Thymus (tissue), 11 donors: ENCODE data around the gene INF2. TPM values are rescaled to one million over a fixed set of nuclear protein-coding genes. Genes with fewer than 3 reads are reported as not detected.
"Not testable (repeated sequence)": the region's sequence is repeated elsewhere in the genome, so short reads cannot be mapped to it uniquely, and the experiment has no call there.

Source experiments
- DNase-seq, 9 donors: peaks; one replicate each; pipeline ENCODE4 v3.0.0-alpha.2; 2013; ENCODE audit warnings: low spot score in 9 of 9, low read depth in 6 of 9, missing footprints in 1 of 9
- H3K27ac ChIP-seq, 2 donors: one replicate each; pipeline ENCODE4 v1.5.1; 2013; ENCODE audit warnings: control low read depth in 1 of 2, low read depth in 1 of 2, low read length in 1 of 2, mild to moderate bottlenecking in 1 of 2, moderate library complexity in 1 of 2
- H3K27me3 ChIP-seq, 2 donors: one replicate each; pipeline ENCODE4 v1.5.1; 2013; ENCODE audit warnings: low read length in 1 of 2; ENCODE audit not compliant: control insufficient read depth in 2 of 2, insufficient read depth in 1 of 2
- H3K36me3 ChIP-seq, 2 donors: one replicate each; pipeline ENCODE4 v1.5.1; 2013; ENCODE audit warnings: low read length in 1 of 2, mild to moderate bottlenecking in 1 of 2, moderate library complexity in 1 of 2; ENCODE audit not compliant: control insufficient read depth in 2 of 2, insufficient read depth in 2 of 2
- H3K4me1 ChIP-seq, 2 donors: one replicate each; pipeline ENCODE4 v1.5.1; 2013; ENCODE audit warnings: low read length in 2 of 2; ENCODE audit not compliant: control insufficient read depth in 2 of 2, insufficient read depth in 2 of 2
- H3K4me3 ChIP-seq, 2 donors: one replicate each; pipeline ENCODE4 v1.5.1; 2013; ENCODE audit warnings: low read length in 2 of 2, control low read depth in 1 of 2, mild to moderate bottlenecking in 1 of 2
- H3K9me3 ChIP-seq, 2 donors: one replicate each; pipeline ENCODE4 v1.5.1; 2013; ENCODE audit warnings: low read length in 1 of 2, mild to moderate bottlenecking in 1 of 2; ENCODE audit not compliant: control insufficient read depth in 2 of 2, insufficient read depth in 1 of 2
- WGBS: extraction: QIAGEN DNeasy Blood & Tissue Kit; methylation state at CpG from one replicate; pipeline ENCODE4 v1.1.7; 2013; 5-methylcytosine and 5-hydroxymethylcytosine counted together
- polyA plus RNA-seq: library from polyadenylated mRNA; stranded (reverse); fragments of 200-250 nt; gene quantifications from one replicate; pipeline ENCODE4 v1.2.3, GENCODE V29; 2013
- total RNA-seq: library from RNA; stranded (reverse); fragments of 120-200 nt; gene quantifications from one replicate; pipeline ENCODE4 v1.2.4, GENCODE V29; 2013
- donor health status: healthy.

INF2 gene
- total and polyA plus RNA-seq, 2 donors = 8.7 to 57.9 TPM

GRCh38 chr14:104725772-104726548 lies 36.5 kb downstream of the INF2 start:
- no peak for DNase-seq

GRCh38 chr14:104726600-104727451 lies 37.4 kb downstream of the INF2 start:
- Histone ChIP-seq H3K27me3 (peaks cover 17 to 46% of the 10 kb centered on the region in 2 donors), H3K36me3 (peaks cover 0 to 1% of the 10 kb centered on the region in 2 donors), H3K4me3 (no peak overlapping the region), H3K4me1 (peaks cover 0 to 6% of the 10 kb centered on the region in 2 donors), H3K27ac (no peak overlapping the region), H3K9me3 (no peaks in the 10 kb centered on the region)
- no peak for DNase-seq
- 94% methylated on average over 21 of the region's 21 CpGs for WGBS

More at GRCh38 chr14:104725772-104726548, 36.5 kb downstream of the INF2 start:
- no peaks in the 10 kb centered on the region for H3K9me3 ChIP-seq
- no peak overlapping the region for H3K27ac ChIP-seq
- 95% methylated on average over 25 of the region's 25 CpGs for WGBS
- H3K4me1 ChIP-seq = peaks cover 0 to 6% of the 10 kb centered on the region in 2 donors
- no peak overlapping the region for H3K4me3 ChIP-seq
- H3K36me3 ChIP-seq = peaks cover 0 to 3% of the 10 kb centered on the region in 2 donors
- H3K27me3 ChIP-seq = peaks cover 17 to 46% of the 10 kb centered on the region in 2 donors

GRCh38 chr14:104728631-104729030 lies 39.2 kb downstream of the INF2 start:
- Histone ChIP-seq H3K27me3 (peaks cover 17 to 43% of the 10 kb centered on the region in 2 donors), H3K4me3 (no peak overlapping the region), H3K4me1 (peaks cover 0 to 6% of the 10 kb centered on the region in 2 donors), H3K36me3 (no peaks in the 10 kb centered on the region), H3K27ac (no peak overlapping the region), H3K9me3 (no peaks in the 10 kb centered on the region)
- no peak for DNase-seq
- WGBS = 95% methylated on average over 17 of the region's 17 CpGs

GRCh38 chr14:104729176-104729834 lies 39.9 kb downstream of the INF2 start:
- H3K27me3 ChIP-seq = peaks cover 10 to 37% of the 10 kb centered on the region in 2 donors
- H3K4me3 ChIP-seq, H3K27ac ChIP-seq, H3K36me3 ChIP-seq, H3K9me3 ChIP-seq, H3K4me1 ChIP-seq, DNase-seq: not testable (repeated sequence)
- 99% methylated on average over 59 of the region's 73 CpGs for WGBS

- Histone ChIP-seq H3K9me3 (no peaks in the 10 kb centered on the region), H3K36me3 (no peaks in the 10 kb centered on the region), H3K27me3 (peaks cover 5 to 32% of the 10 kb centered on the region in 2 donors), H3K27ac (no peak overlapping the region), H3K4me1 (no peaks in the 10 kb centered on the region), H3K4me3 (no peak overlapping the region)
- no peak for DNase-seq
- WGBS = 94% methylated on average over 16 of the region's 16 CpGs
Measured at GRCh38 chr14:104729835-104730181, 40.4 kb downstream of the INF2 start.

GRCh38 chr14:104730487-104730886 lies 41.1 kb downstream of the INF2 start:
- H3K27ac ChIP-seq = no peak overlapping the region
- peaks cover 2 to 25% of the 10 kb centered on the region in 2 donors for H3K27me3 ChIP-seq
- no peaks in the 10 kb centered on the region for H3K9me3 ChIP-seq
- WGBS = 94% methylated on average over 5 of the region's 5 CpGs
- no peak overlapping the region for H3K4me3 ChIP-seq
- no peak for DNase-seq
- H3K36me3 ChIP-seq = no peaks in the 10 kb centered on the region
- no peaks in the 10 kb centered on the region for H3K4me1 ChIP-seq

GRCh38 chr14:104731320-104732294 lies 42.2 kb downstream of the INF2 start:
- H3K27ac ChIP-seq = no peak overlapping the region

GRCh38 chr14:104732355-104732804 lies 43.0 kb downstream of the INF2 start:
- DNase-seq = no peak
- Histone ChIP-seq H3K36me3 (no peaks in the 10 kb centered on the region), H3K4me1 (no peaks in the 10 kb centered on the region), H3K27me3 (peaks cover 0 to 12% of the 10 kb centered on the region in 2 donors), H3K27ac (no peak overlapping the region), H3K9me3 (no peaks in the 10 kb centered on the region), H3K4me3 (no peak overlapping the region)
- WGBS = 90% methylated on average over 14 of the region's 14 CpGs

More at GRCh38 chr14:104731320-104732294, 42.2 kb downstream of the INF2 start:
- H3K27me3 ChIP-seq = peaks cover 0 to 17% of the 10 kb centered on the region in 2 donors
- no peaks in the 10 kb centered on the region for H3K9me3 ChIP-seq
- 97% methylated on average over 18 of the region's 18 CpGs for WGBS
- H3K36me3 ChIP-seq = no peaks in the 10 kb centered on the region
- no peak for DNase-seq
- no peaks in the 10 kb centered on the region for H3K4me1 ChIP-seq
- H3K4me3 ChIP-seq = no peak overlapping the region
